GM23338 (cell line): ENCODE data around the gene GLI3. TPM values are rescaled to one million over a fixed set of nuclear protein-coding genes. Genes with fewer than 3 reads are reported as not detected.

ENCODE experiments used
- ATAC-seq: fragments of 200-7000 bp; cut with Tn5 transposase; 3 replicates; pipeline ENCODE4 v1.9.1; 2020
- DNase-seq: peaks from one replicate; pipeline ENCODE4 v3.0.0-alpha.2; 2015; ENCODE audit warnings: low spot score
- H2AFZ ChIP-seq: fragments of 200-600 bp; sonication (generic); 2 replicates; pipeline ENCODE4 v1.8.0; 2016; ENCODE audit warnings: antibody characterized with exemption, mild to moderate bottlenecking, moderate library complexity
- H3F3A ChIP-seq: fragments of 200-600 bp; sonication (generic); replicated peaks from 2 replicates; pipeline ENCODE4 v1.8.0; 2017; ENCODE audit warnings: antibody characterized with exemption, mixed run types, low read depth
- H3K27ac ChIP-seq: fragments of 200-600 bp; sonication (generic); 2 replicates; pipeline ENCODE4 v1.6.1; 2016; ENCODE audit warnings: low read depth
- H3K27me3 ChIP-seq: fragments of 200-600 bp; sonication (generic); 2 replicates; pipeline ENCODE4 v1.8.0; 2016; ENCODE audit warnings: mild to moderate bottlenecking, mixed run types, moderate library complexity; ENCODE audit not compliant: insufficient read depth
- H3K36me3 ChIP-seq: fragments of 200-600 bp; sonication (generic); 2 replicates; pipeline ENCODE4 v1.8.0; 2016; ENCODE audit warnings: mild to moderate bottlenecking; ENCODE audit not compliant: insufficient read depth
- H3K4me1 ChIP-seq: fragments of 200-600 bp; sonication (generic); 2 replicates; pipeline ENCODE4 v1.8.0; 2016; ENCODE audit warnings: mild to moderate bottlenecking, moderate library complexity; ENCODE audit not compliant: insufficient read depth
- H3K4me2 ChIP-seq: fragments of 200-600 bp; sonication (generic); 2 replicates; pipeline ENCODE4 v1.7.1; 2017; ENCODE audit warnings: mixed run types
- H3K4me3 ChIP-seq: fragments of 200-600 bp; sonication (generic); 2 replicates; pipeline ENCODE4 v1.6.1; 2016; ENCODE audit warnings: mixed run types
- H3K79me2 ChIP-seq: fragments of 200-600 bp; sonication (generic); replicated peaks from 2 replicates; pipeline ENCODE4 v1.8.0; 2017; ENCODE audit warnings: mild to moderate bottlenecking; ENCODE audit not compliant: insufficient read depth
- H3K9me2 ChIP-seq: fragments of 200-600 bp; sonication (generic); 2 replicates; pipeline ENCODE4 v1.8.0; 2017; ENCODE audit not compliant: insufficient read depth
- H4K20me1 ChIP-seq: fragments of 200-600 bp; sonication (generic); replicated peaks from 2 replicates; pipeline ENCODE4 v1.8.0; 2017; ENCODE audit warnings: mild to moderate bottlenecking; ENCODE audit not compliant: insufficient read depth
- H3K27ac Mint-ChIP-seq: 2 replicates; pipeline ENCODE4 v1.8.0; 2020; ENCODE audit warnings: inconsistent platforms, mild to moderate bottlenecking, moderate library complexity, mixed read lengths
- H3K27me3 Mint-ChIP-seq: 3 replicates; pipeline ENCODE4 v1.8.0; 2022; ENCODE audit warnings: low read depth, mild to moderate bottlenecking, moderate library complexity, mixed read lengths, inconsistent platforms; ENCODE audit not compliant: insufficient read depth, poor library complexity
- H3K36me3 Mint-ChIP-seq: 3 replicates; pipeline ENCODE4 v1.8.0; 2021; ENCODE audit warnings: low read depth, mild to moderate bottlenecking, inconsistent platforms, moderate library complexity, mixed read lengths
- H3K4me1 Mint-ChIP-seq: 3 replicates; pipeline ENCODE4 v1.8.0; 2020; ENCODE audit warnings: mild to moderate bottlenecking, inconsistent platforms, mixed read lengths
- H3K4me3 Mint-ChIP-seq: 3 replicates; pipeline ENCODE4 v1.8.0; 2021; ENCODE audit warnings: moderate library complexity, mild to moderate bottlenecking, inconsistent platforms, mixed read lengths
- H3K9me3 Mint-ChIP-seq: 3 replicates; pipeline ENCODE4 v1.8.0; 2020; ENCODE audit warnings: moderate library complexity, mild to moderate bottlenecking, inconsistent platforms, mixed read lengths
- CREB1 ChIP-seq: fragments of 250-450 bp; sonication (Bioruptor Pico); IDR thresholded peaks from 2 replicates; pipeline ENCODE4 v1.5.0; 2020; ENCODE audit warnings: low read depth, mild to moderate bottlenecking, moderate library complexity
- EZH2 ChIP-seq: fragments of 200-600 bp; sonication (generic); IDR thresholded peaks from one replicate; pipeline ENCODE4 v1.8.0; 2017; ENCODE audit warnings: antibody characterized with exemption, mild to moderate bottlenecking, low read depth; ENCODE audit not compliant: unreplicated experiment
- EZH2phosphoT487 ChIP-seq: fragments of 200-600 bp; sonication (generic); IDR thresholded peaks from one replicate; pipeline ENCODE4 v1.8.1; 2018; ENCODE audit warnings: antibody characterized with exemption; ENCODE audit not compliant: unreplicated experiment
- JUNB ChIP-seq: IDR thresholded peaks from one replicate; pipeline ENCODE4 v1.6.1; 2016; ENCODE audit warnings: antibody characterized with exemption; ENCODE audit not compliant: unreplicated experiment
- NANOG ChIP-seq: IDR thresholded peaks from 2 replicates; pipeline ENCODE4 v1.6.1; 2016; ENCODE audit warnings: antibody characterized with exemption, borderline replicate concordance
- POLR2AphosphoS5 ChIP-seq: IDR thresholded peaks from 2 replicates; pipeline ENCODE4 v1.6.1; 2016; ENCODE audit warnings: antibody characterized with exemption, low read depth
- STAT1 ChIP-seq: IDR thresholded peaks from one replicate; pipeline ENCODE4 v1.6.1; 2016; ENCODE audit warnings: antibody characterized with exemption; ENCODE audit not compliant: unreplicated experiment
- ZNF114 ChIP-seq: fragments of 250-450 bp; sonication (Bioruptor Pico); IDR thresholded peaks from 2 replicates; pipeline ENCODE4 v1.5.0; 2020; ENCODE audit warnings: mild to moderate bottlenecking, moderate library complexity
- ZNF331 ChIP-seq: fragments of 250-450 bp; sonication (Bioruptor Pico); IDR thresholded peaks from 2 replicates; pipeline ENCODE4 v1.5.0; 2020; ENCODE audit warnings: low read depth, mild to moderate bottlenecking, moderate library complexity
- polyA plus RNA-seq: library from polyadenylated mRNA; unstranded; fragments of >200 nt; fragmentation: Nextera tagmentation; extraction: Ambion mirVana; gene quantifications from 2 replicates; pipeline ENCODE4 v1.2.1, GENCODE V29; 2016
- total RNA-seq: library from RNA; depleted of rRNA; stranded (reverse); fragments of >200 nt; shearing (Covaris generic); gene quantifications from 2 replicates; pipeline ENCODE4 v1.2.3, GENCODE V29; 2014
- TF ChIP-seq, protein P1 (sequence below), 2 experiments: fragments of 200-600 bp in 1 of 2; sonication (generic) in 1 of 2; conservative IDR thresholded peaks; 2 replicates each; pipeline versions ENCODE4 v1.5.1 to v1.6.1; 2016 to 2017; ENCODE audit warnings: antibody characterized with exemption in 2 of 2, low read depth in 2 of 2, mild to moderate bottlenecking in 2 of 2, moderate library complexity in 1 of 2
- TF ChIP-seq, protein P2 (sequence below): fragments of 250-450 bp; sonication (Bioruptor Pico); IDR thresholded peaks from 2 replicates; pipeline ENCODE4 v1.5.0; 2020; ENCODE audit warnings: mild to moderate bottlenecking, moderate library complexity
- TF ChIP-seq, protein P3 (sequence below): IDR thresholded peaks from 2 replicates; pipeline ENCODE4 v1.6.1; 2016; ENCODE audit warnings: antibody characterized with exemption
- TF ChIP-seq, protein P4 (sequence below): IDR thresholded peaks from one replicate; pipeline ENCODE4 v1.6.1; 2018; ENCODE audit warnings: antibody characterized with exemption; ENCODE audit not compliant: unreplicated experiment

The GLI3 gene
- total and polyA plus RNA-seq, 2 experiments from 2014 or later = 16.1 to 17.9 TPM

DNA sequence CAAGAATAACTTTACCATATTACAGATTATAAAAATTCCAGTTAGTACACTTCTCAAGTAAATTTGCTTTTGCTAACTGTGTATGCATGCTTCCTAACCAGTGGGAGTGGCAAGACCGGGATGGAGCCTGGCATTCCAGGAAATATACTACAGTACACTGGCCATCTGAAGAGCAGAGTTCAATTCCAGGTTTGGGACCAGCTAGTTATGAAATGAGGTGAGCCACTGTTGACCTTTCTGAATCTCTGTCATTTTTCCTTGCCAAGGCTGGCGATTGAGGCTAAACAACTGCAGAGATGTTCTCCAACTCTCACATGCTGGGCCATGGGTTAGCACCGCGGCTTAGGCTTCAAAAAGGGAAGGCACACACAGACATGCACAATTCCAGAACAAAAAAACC is 258.2 kb downstream of the GLI3 start:
- H3K79me2 ChIP-seq = no peaks in the 10 kb centered on the region
- no peak for ATAC-seq
- Mint-ChIP-seq H3K27me3 (no peaks in the 10 kb centered on the region), H3K9me3 (no peaks in the 10 kb centered on the region; the same call in 2 of the 3 replicates), H3K4me3 (no peak overlapping the region), H3K36me3 (no peaks in the 10 kb centered on the region), H3K4me1 (peaks cover 9% of the 10 kb centered on the region), H3K27ac (no peak overlapping the region)
- H3K9me2 ChIP-seq = no peaks in the 10 kb centered on the region
- no peaks in the 10 kb centered on the region for H3F3A ChIP-seq
- no peaks in the 10 kb centered on the region for H4K20me1 ChIP-seq
- no peak overlapping the region for H3K27ac ChIP-seq
- no peaks in the 10 kb centered on the region for H3K27me3 ChIP-seq
- peaks cover 9% of the 10 kb centered on the region; the same call in 1 of the 2 replicates for H3K36me3 ChIP-seq
- no peak overlapping the region for H3K4me2 ChIP-seq
- no peak for TF ChIP-seq NANOG
- no peak for TF ChIP-seq ZNF331 (CRISPR knock-in tag)
- no peak for TF ChIP-seq STAT1
- TF ChIP-seq, protein P1, sequence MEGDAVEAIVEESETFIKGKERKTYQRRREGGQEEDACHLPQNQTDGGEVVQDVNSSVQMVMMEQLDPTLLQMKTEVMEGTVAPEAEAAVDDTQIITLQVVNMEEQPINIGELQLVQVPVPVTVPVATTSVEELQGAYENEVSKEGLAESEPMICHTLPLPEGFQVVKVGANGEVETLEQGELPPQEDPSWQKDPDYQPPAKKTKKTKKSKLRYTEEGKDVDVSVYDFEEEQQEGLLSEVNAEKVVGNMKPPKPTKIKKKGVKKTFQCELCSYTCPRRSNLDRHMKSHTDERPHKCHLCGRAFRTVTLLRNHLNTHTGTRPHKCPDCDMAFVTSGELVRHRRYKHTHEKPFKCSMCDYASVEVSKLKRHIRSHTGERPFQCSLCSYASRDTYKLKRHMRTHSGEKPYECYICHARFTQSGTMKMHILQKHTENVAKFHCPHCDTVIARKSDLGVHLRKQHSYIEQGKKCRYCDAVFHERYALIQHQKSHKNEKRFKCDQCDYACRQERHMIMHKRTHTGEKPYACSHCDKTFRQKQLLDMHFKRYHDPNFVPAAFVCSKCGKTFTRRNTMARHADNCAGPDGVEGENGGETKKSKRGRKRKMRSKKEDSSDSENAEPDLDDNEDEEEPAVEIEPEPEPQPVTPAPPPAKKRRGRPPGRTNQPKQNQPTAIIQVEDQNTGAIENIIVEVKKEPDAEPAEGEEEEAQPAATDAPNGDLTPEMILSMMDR (conservative IDR thresholded peaks at IDR 0.05; ENCODE audit: low read depth in 2 of 2) = no peak
- no peak for TF ChIP-seq EZH2
- no peak for TF ChIP-seq POLR2AphosphoS5
- no peak for TF ChIP-seq JUNB
- TF ChIP-seq EZH2phosphoT487 = no peak
- no peak for TF ChIP-seq ZNF114 (CRISPR knock-in tag)
- TF ChIP-seq, protein P2, sequence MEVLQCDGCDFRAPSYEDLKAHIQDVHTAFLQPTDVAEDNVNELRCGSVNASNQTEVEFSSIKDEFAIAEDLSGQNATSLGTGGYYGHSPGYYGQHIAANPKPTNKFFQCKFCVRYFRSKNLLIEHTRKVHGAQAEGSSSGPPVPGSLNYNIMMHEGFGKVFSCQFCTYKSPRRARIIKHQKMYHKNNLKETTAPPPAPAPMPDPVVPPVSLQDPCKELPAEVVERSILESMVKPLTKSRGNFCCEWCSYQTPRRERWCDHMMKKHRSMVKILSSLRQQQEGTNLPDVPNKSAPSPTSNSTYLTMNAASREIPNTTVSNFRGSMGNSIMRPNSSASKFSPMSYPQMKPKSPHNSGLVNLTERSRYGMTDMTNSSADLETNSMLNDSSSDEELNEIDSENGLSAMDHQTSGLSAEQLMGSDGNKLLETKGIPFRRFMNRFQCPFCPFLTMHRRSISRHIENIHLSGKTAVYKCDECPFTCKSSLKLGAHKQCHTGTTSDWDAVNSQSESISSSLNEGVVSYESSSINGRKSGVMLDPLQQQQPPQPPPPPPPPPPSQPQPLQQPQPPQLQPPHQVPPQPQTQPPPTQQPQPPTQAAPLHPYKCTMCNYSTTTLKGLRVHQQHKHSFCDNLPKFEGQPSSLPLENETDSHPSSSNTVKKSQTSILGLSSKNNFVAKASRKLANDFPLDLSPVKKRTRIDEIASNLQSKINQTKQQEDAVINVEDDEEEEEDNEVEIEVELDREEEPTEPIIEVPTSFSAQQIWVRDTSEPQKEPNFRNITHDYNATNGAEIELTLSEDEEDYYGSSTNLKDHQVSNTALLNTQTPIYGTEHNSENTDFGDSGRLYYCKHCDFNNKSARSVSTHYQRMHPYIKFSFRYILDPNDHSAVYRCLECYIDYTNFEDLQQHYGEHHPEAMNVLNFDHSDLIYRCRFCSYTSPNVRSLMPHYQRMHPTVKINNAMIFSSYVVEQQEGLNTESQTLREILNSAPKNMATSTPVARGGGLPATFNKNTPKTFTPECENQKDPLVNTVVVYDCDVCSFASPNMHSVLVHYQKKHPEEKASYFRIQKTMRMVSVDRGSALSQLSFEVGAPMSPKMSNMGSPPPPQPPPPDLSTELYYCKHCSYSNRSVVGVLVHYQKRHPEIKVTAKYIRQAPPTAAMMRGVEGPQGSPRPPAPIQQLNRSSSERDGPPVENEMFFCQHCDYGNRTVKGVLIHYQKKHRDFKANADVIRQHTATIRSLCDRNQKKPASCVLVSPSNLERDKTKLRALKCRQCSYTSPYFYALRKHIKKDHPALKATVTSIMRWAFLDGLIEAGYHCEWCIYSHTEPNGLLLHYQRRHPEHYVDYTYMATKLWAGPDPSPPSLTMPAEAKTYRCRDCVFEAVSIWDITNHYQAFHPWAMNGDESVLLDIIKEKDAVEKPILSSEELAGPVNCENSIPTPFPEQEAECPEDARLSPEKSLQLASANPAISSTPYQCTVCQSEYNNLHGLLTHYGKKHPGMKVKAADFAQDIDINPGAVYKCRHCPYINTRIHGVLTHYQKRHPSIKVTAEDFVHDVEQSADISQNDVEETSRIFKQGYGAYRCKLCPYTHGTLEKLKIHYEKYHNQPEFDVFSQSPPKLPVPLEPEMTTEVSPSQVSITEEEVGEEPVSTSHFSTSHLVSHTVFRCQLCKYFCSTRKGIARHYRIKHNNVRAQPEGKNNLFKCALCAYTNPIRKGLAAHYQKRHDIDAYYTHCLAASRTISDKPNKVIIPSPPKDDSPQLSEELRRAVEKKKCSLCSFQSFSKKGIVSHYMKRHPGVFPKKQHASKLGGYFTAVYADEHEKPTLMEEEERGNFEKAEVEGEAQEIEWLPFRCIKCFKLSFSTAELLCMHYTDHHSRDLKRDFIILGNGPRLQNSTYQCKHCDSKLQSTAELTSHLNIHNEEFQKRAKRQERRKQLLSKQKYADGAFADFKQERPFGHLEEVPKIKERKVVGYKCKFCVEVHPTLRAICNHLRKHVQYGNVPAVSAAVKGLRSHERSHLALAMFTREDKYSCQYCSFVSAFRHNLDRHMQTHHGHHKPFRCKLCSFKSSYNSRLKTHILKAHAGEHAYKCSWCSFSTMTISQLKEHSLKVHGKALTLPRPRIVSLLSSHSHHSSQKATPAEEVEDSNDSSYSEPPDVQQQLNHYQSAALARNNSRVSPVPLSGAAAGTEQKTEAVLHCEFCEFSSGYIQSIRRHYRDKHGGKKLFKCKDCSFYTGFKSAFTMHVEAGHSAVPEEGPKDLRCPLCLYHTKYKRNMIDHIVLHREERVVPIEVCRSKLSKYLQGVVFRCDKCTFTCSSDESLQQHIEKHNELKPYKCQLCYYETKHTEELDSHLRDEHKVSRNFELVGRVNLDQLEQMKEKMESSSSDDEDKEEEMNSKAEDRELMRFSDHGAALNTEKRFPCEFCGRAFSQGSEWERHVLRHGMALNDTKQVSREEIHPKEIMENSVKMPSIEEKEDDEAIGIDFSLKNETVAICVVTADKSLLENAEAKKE (CRISPR knock-in tag) = no peak
- TF ChIP-seq CREB1 (CRISPR knock-in tag) = no peak
- TF ChIP-seq, protein P3, sequence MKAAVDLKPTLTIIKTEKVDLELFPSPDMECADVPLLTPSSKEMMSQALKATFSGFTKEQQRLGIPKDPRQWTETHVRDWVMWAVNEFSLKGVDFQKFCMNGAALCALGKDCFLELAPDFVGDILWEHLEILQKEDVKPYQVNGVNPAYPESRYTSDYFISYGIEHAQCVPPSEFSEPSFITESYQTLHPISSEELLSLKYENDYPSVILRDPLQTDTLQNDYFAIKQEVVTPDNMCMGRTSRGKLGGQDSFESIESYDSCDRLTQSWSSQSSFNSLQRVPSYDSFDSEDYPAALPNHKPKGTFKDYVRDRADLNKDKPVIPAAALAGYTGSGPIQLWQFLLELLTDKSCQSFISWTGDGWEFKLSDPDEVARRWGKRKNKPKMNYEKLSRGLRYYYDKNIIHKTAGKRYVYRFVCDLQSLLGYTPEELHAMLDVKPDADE = no peak
- TF ChIP-seq, protein P4, sequence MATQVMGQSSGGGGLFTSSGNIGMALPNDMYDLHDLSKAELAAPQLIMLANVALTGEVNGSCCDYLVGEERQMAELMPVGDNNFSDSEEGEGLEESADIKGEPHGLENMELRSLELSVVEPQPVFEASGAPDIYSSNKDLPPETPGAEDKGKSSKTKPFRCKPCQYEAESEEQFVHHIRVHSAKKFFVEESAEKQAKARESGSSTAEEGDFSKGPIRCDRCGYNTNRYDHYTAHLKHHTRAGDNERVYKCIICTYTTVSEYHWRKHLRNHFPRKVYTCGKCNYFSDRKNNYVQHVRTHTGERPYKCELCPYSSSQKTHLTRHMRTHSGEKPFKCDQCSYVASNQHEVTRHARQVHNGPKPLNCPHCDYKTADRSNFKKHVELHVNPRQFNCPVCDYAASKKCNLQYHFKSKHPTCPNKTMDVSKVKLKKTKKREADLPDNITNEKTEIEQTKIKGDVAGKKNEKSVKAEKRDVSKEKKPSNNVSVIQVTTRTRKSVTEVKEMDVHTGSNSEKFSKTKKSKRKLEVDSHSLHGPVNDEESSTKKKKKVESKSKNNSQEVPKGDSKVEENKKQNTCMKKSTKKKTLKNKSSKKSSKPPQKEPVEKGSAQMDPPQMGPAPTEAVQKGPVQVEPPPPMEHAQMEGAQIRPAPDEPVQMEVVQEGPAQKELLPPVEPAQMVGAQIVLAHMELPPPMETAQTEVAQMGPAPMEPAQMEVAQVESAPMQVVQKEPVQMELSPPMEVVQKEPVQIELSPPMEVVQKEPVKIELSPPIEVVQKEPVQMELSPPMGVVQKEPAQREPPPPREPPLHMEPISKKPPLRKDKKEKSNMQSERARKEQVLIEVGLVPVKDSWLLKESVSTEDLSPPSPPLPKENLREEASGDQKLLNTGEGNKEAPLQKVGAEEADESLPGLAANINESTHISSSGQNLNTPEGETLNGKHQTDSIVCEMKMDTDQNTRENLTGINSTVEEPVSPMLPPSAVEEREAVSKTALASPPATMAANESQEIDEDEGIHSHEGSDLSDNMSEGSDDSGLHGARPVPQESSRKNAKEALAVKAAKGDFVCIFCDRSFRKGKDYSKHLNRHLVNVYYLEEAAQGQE = no peak
- H3K4me1 ChIP-seq = no peaks in the 10 kb centered on the region
- no peak overlapping the region for H2AFZ ChIP-seq
- DNase-seq = no peak
- H3K4me3 ChIP-seq = no peak overlapping the region
